Spinal cord (tissue), 10 donors: ENCODE results near the gene ANKRD7. TPM values are rescaled to one million over a fixed set of nuclear protein-coding genes. Genes with fewer than 3 reads are reported as not detected.

Experiments used
- DNase-seq, 6 donors: peaks; one replicate each; pipeline versions ENCODE4 v3.0.0 to v3.0.0-alpha.2; 2013 to 2015; ENCODE audit warnings: low spot score in 6 of 6, low read depth in 4 of 6
- H3K27ac ChIP-seq: one replicate; pipeline ENCODE4 v1.5.1; 2013; ENCODE audit warnings: low read depth, low read length, control low read depth
- H3K27me3 ChIP-seq: one replicate; pipeline ENCODE4 v1.6.1; 2013; ENCODE audit warnings: low read length; ENCODE audit not compliant: control insufficient read depth, insufficient read depth
- H3K36me3 ChIP-seq: one replicate; pipeline ENCODE4 v1.6.1; 2013; ENCODE audit warnings: low read length; ENCODE audit not compliant: control insufficient read depth, insufficient read depth
- H3K4me1 ChIP-seq: one replicate; pipeline ENCODE4 v1.6.1; 2013; ENCODE audit warnings: low read length; ENCODE audit not compliant: control insufficient read depth, insufficient read depth
- H3K4me3 ChIP-seq: one replicate; pipeline ENCODE4 v1.5.1; 2013; ENCODE audit warnings: low read depth, low read length, control low read depth
- H3K9me3 ChIP-seq: one replicate; pipeline ENCODE4 v1.6.1; 2013; ENCODE audit warnings: low read length; ENCODE audit not compliant: control insufficient read depth, insufficient read depth
- WGBS: methylation state at CpG from one replicate; pipeline ENCODE4 v1.1.5; 2013; ENCODE audit warnings: missing lambda C conversion rate; ENCODE audit not compliant: insufficient coverage; 5-methylcytosine and 5-hydroxymethylcytosine counted together
- polyA plus RNA-seq, 2 donors: library from polyadenylated mRNA; unstranded; fragments of 120-200 nt; gene quantifications; one replicate each; pipeline ENCODE4 v1.2.1, GENCODE V29; 2013; ENCODE audit not compliant: insufficient read length in 2 of 2
- total RNA-seq, 2 donors: library from RNA; depleted of rRNA in 1 of 2; stranded (reverse); fragments of 120-200 nt in 1 of 2; fragments of >200 nt in 1 of 2; gene quantifications; one replicate each; pipeline versions ENCODE4 v1.2.3 to v1.2.4, GENCODE V29; 2013 to 2014
- donor health status: healthy.

ANKRD7 gene
- total and polyA plus RNA-seq, 4 donors: 0.98 to 10.3 (median 2.5) TPM

GRCh38 chr7:118264836-118265235, 40.3 kb downstream of the ANKRD7 start:
- Histone ChIP-seq H3K9me3 (no peaks in the 10 kb centered on the region), H3K4me1 (no peaks in the 10 kb centered on the region), H3K27ac (no peak overlapping the region), H3K36me3 (no peaks in the 10 kb centered on the region), H3K4me3 (no peak overlapping the region), H3K27me3 (no peaks in the 10 kb centered on the region)
- DNase-seq: no peak

- DNase-seq: peak in 2 of 6 donors; percentile 8 to 28
- Histone ChIP-seq H3K4me3 (no peak overlapping the region), H3K9me3 (no peaks in the 10 kb centered on the region), H3K4me1 (no peaks in the 10 kb centered on the region), H3K36me3 (no peaks in the 10 kb centered on the region), H3K27me3 (no peaks in the 10 kb centered on the region), H3K27ac (no peak overlapping the region)
- no CpG with 5 or more reads among the region's 2 CpGs for WGBS
These were observed 56.0 kb downstream of the ANKRD7 start for GRCh38 chr7:118280319-118281012.

GRCh38 chr7:118281196-118281595, 56.7 kb downstream of the ANKRD7 start:
- H3K27me3 ChIP-seq: no peaks in the 10 kb centered on the region
- no peaks in the 10 kb centered on the region for H3K9me3 ChIP-seq
- H3K4me3 ChIP-seq: no peak overlapping the region
- 88% methylated on average over 1 of the region's 3 CpGs for WGBS
- H3K36me3 ChIP-seq: no peaks in the 10 kb centered on the region
- DNase-seq: no peak
- no peaks in the 10 kb centered on the region for H3K4me1 ChIP-seq
- H3K27ac ChIP-seq: no peak overlapping the region

GRCh38 chr7:118285358-118285757, 60.9 kb downstream of the ANKRD7 start:
- no peak for DNase-seq
- Histone ChIP-seq H3K4me1 (no peaks in the 10 kb centered on the region), H3K27ac (no peak overlapping the region), H3K4me3 (no peak overlapping the region), H3K27me3 (no peaks in the 10 kb centered on the region), H3K9me3 (no peaks in the 10 kb centered on the region), H3K36me3 (no peaks in the 10 kb centered on the region)

- Histone ChIP-seq H3K4me3 (no peak overlapping the region), H3K27me3 (no peaks in the 10 kb centered on the region), H3K27ac (no peak overlapping the region), H3K9me3 (peaks cover 3% of the 10 kb centered on the region), H3K36me3 (no peaks in the 10 kb centered on the region), H3K4me1 (no peaks in the 10 kb centered on the region)
- DNase-seq: no peak
- 100% methylated on average over 1 of the region's 2 CpGs for WGBS
These were observed 61.6 kb downstream of the ANKRD7 start for GRCh38 chr7:118286131-118286530.

GRCh38 chr7:118288098-118288497, 63.6 kb downstream of the ANKRD7 start:
- H3K4me1 ChIP-seq: no peaks in the 10 kb centered on the region
- DNase-seq: no peak
- H3K4me3 ChIP-seq: no peak overlapping the region
- H3K9me3 ChIP-seq: peaks cover 3% of the 10 kb centered on the region
- no peaks in the 10 kb centered on the region for H3K36me3 ChIP-seq
- H3K27ac ChIP-seq: no peak overlapping the region
- H3K27me3 ChIP-seq: no peaks in the 10 kb centered on the region

GRCh38 chr7:118289476-118289875, 65.0 kb downstream of the ANKRD7 start:
- H3K4me3 ChIP-seq: no peak overlapping the region
- no peak for DNase-seq
- no peak overlapping the region for H3K27ac ChIP-seq
- H3K27me3 ChIP-seq: no peaks in the 10 kb centered on the region
- peaks cover 3% of the 10 kb centered on the region for H3K9me3 ChIP-seq
- no peaks in the 10 kb centered on the region for H3K4me1 ChIP-seq
- H3K36me3 ChIP-seq: no peaks in the 10 kb centered on the region

Other genes with a start within 250 kb of the ANKRD7 start
- gene LSM8, start 40.5 kb upstream of the ANKRD7 start, total RNA-seq: 10 to 100 TPM; 47.7 to 48.1 TPM
- gene LSM8, start 40.5 kb upstream of the ANKRD7 start, polyA plus RNA-seq: 10 to 100 TPM; 41.3 to 43.2 TPM